ENCODE results near the gene PRELP. TPM values are rescaled to one million over a fixed set of nuclear protein-coding genes. Genes with fewer than 3 reads are reported as not detected.
A peak's percentile ranks its signal among the peaks of the same experiment; 100 is the strongest.

PRELP gene
- total RNA-seq, 1 donor from 2014 or later = 7.0 TPM

DNA sequence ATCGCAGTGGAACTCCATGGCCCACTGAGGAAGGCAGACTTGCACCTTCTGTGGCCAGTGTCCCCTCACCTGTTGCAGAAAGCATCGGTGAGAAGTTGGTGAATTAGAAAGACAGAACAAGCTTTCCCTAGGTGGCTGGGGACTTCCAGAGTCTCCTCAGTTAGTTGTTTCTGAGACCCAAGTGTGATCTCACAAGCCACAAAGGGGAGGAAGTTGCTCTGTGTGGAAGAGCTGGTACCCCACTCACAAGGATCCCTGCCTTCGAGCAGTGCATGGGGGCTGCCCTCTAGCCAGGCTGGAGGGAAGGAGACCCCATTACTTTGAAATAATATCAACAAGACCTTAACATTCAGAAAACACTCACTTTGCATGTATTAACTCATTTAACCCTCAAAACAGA lies 2.1 kb downstream of the PRELP start:
- DNase-seq (ENCODE audit: low spot score) = no peak

DNA sequence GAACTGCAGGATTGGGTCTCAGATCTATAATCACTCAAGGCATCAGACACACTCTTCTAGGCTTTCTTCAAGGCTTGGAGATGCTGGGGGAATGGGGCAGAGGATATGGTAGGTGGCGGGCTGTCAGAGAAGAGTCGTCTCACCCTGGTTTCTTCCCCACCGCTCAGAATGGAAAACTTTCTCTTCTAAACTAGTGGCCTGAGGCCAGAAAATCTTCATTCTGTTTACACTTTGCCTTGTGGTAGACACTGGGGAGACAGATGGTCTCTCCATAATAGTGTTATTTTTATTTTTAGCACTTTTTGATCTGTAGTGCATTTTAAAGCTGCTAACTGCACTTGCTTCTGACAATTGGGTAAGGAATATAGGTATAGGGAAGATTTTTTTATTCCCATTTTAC lies 2.6 kb downstream of the PRELP start:
- no peak for DNase-seq (ENCODE audit: low spot score)

DNA sequence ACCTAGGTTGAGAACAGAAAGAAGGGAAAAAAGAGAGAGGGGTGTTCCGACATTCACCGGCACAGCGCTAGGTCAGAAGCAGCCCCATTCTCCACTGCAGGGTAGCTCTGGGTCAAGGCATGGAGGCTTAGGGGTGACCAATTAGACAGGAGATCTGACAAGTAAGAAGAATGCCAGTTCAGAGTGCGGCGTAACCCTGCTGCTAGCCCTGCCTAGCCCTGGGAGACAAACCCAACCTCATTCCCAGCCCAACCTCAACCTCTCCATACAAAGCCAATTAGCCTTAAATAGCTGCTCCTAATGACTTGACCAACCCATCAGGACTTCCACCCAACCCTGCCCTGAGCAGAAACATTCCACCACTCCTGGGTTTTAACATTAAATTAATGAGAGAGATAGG lies 3.4 kb downstream of the PRELP start:
- no peak for DNase-seq (ENCODE audit: low spot score)

DNA sequence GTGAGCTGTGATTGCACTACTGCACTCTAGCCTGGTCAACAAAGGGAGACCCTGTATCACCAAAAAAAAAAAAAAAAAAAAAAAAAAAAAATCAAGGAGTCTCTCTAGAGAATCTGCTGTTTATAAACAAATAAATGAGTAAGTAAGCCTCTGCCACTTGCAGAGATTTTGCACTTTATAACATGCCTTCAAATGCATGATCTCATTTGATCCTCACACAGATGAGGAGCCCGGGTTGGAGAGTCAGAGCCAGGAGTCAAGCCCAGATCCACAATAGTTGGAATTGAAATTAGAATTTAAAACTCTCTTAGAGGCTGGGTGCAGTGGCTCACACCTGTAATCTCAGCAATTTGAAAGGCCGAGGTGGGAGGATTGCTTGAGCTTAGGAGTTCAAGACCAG lies 4.0 kb downstream of the PRELP start:
- no peak for DNase-seq (ENCODE audit: low spot score)

DNA sequence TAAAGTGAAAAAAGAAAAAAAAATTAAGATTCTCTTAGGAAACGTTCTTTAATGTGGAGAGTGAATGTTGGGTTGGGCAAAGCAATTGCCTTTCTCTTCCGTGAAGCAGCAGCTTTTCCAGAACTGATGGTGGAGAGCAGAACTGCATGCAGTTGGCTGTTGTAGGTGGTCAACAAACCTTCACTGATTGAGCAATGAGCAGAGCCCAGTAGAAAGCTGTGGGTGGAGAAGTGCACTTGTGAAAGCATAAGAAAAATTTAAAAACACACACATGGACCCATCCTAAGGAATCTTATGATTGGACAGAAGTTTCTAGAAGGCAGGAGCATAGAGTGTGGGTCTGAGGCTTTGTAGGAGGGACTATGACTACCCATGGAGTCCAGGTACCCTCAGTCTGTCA lies 4.5 kb downstream of the PRELP start:
- peak; percentile 57 for DNase-seq (ENCODE audit: low spot score)

DNA sequence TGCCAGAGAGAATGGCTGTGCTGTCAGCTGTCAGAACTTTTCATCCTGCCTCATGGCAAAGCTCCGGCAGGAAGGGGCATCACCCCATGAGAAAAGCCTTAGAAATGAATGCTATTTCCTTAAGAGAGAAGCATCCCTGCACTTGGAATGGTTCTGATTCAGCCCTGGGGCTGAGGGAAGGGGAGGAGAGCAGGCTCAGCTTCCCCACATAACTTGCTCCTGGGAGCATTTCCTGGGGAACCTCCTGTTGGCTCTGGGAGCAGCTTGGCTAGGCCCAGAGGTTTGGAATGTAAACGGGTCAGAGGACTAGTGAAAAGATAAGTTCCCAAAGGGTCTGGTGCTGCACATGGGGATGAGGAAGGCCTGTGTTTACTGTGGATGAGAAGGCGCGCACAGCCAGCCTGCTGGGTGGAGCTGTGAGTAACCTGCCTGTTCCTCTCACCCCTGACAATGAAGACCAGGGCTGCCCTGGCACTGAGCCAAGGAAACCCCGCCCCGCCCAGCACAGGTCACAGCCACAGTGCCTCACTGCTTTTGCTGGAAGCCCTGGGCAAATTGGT lies 5.0 kb downstream of the PRELP start:
- DNase-seq (ENCODE audit: low spot score) = peak; percentile 89

DNA sequence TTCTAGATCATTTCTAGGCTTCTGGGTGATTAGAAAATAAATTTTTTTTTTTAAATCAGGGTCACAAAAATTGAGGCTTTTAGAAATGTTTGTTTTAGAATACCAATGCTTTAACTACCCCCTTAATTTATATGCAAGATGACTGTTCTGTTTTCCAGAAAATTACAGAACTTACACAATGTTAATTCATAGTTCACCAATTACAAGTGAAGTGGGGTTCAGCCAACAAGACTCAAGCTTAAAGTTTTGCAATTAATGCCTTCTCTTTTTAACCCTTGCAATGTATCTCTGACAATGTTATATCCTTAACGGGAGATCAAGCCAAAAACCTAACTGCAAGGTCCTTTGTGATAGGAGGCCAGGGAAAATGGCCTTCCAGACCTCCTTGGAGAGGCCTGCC lies 5.6 kb downstream of the PRELP start:
- DNase-seq (ENCODE audit: low spot score) = no peak

DNA sequence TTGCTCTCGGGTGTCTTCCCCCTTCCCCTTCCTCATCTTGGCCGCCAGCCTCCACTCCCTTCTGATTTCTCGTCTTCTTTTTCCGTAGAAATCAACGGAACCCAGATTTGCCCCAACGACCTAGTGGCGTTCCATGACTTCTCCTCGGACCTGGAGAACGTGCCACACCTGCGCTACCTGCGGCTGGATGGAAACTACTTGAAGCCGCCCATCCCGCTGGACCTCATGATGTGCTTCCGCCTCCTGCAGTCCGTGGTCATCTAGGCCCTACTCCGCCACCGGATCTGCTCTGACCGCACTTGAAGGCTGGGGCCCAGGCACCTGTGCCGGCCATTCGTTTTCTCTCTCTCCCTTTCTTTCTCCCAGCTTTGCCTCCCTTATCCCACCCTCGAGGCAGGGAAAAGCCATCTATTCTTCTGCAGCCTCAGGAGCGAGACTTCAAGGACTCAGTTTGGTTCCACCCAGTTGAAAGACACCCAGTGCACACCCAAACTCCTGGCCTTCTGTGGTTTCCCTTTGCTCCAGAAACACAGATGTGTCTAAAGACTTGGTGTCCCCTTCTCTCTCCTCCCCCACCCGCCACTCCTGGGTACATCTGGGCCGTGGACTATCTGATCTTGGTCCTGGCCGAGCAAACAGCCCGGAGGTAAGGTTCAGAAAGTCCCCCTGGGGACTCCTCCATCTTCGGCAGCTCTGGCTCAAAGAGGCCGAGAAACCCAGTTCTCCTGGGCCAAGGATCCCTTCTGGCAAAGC lies 11.2 kb downstream of the PRELP start:
- no peak for DNase-seq (ENCODE audit: low spot score)

DNA sequence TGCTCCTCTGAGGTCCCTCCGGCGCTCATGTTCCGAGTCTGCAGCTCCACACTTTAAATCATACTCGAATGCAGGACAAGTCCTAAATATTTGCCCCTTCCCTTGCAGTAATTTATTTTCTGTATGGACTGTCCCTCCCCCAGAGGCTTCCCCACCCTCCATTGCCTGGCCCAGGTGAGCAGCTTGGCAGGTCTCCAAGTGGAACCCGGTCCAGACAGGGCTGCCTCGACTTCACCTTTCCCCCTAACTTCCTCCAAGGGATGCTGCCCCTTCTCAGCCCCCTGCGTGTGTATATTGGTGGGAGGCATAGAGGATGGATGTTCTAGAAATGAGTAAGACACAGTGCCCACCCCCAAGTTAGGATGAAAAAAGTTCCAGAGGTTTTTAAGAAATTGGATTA lies 12.9 kb downstream of the PRELP start:
- no peak for DNase-seq (ENCODE audit: low spot score)

DNA sequence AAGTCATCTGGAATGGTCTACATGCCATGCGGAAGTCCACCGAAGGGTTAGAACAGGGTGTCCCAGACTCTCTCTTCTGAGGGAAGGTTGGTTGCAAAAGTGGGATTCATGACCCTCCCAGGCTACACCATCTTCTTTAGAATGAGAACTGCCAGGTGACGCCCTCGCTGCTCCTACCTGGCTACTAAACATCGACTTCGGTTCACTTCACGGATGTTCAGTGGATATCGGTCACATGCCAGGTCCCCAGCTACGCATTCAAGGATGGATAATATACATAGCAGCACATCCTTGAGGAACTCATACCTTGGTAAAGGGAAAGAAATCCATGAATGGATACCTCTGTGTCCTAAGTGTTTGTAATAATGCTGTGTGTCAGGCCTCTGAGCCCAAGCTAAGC lies 15.0 kb downstream of the PRELP start:
- no peak for DNase-seq (ENCODE audit: low spot score)

DNA sequence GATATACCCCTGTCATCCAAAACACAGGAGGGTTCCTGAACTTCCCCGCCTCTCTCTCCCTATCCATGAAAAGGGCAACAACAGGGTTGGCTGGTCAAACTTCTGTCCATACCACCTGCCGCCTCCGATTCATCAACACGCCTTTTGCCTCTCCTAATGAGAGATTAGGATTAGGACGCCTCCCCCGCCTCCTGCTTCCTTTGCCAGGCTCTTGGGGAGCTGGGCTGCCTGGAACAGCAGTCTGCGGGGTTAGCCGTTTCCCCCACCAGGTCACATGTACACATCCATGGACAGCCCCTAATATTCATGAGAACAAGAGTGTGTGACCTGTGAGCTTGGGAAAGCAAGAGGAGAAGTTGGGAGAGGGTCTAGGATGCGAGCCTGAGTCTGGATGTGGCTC lies 16.1 kb downstream of the PRELP start:
- no peak for DNase-seq (ENCODE audit: low spot score)

DNA sequence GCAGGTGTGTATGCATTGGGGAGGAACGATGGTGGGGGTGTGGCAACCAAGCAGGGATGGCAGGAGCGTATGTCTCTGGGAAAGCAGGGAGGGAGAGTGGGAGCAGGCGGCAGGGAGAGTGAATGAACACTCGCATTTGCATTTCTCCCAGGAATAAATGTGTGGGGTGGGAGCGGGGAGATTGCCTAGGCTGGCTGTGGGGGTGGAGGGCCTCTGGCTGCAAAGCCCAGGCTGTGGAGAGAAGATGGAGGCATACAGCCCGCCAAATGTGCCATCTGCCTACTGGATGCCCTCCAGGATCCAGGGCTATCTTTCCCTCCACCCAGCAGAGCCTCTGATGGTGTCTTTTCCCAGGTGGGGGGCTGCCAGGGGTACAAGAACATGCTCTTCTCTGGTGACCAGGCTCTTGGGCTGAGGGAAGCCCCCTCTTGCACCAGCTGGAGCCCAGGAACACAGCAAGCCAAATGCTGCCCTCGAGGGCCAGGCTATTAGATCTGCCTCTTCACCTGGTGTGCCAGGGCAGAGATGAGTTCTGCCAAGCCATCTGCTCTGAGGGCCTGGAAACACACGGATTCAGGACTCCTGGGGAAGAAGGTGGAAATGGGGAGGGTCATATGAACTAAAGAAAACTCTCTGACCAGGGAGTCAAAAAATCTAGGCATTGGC lies 16.6 kb downstream of the PRELP start:
- no peak for DNase-seq (ENCODE audit: low spot score)

DNA sequence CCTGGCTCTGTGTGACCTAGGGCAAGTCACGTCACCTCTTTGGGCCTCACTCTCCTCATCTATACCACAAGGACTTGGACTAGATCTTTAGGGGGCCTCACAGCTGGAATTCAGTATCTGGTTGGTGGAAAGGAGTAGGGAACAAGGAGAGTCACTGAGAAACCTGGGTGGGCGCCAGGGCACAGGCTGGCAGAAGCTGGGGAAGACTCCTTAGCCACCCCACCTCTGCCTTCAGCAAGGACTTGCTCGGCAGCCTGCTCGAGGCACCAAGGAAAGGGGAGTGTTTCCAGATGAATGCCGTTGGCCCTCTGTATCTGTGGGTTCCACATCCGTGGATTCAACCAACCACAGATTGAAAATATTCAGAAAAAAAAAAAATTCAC lies 17.1 kb downstream of the PRELP start:
- no peak for DNase-seq (ENCODE audit: low spot score)

DNA sequence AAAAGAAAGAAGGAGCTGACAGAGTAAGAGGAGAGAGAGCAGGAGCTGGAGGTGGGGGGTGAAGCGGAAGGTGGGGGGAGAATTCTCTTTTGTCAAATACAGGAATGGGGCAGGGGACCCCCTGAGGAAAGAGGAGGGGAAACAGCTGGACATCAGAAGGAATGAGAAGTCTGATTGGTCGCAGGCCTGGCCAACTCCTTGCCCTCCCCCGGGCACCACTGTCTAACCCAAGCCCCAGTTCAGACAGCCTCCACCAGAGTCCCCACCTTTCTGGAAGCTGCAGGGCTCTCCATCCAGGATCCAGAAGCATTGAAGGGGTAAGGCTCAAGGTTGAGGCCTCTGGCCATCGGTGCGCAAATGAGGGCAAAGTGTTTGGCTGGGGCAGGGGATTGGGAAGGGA lies 18.3 kb downstream of the PRELP start, which contains the start of gene OPTC:
Gene OPTC (plus strand): TSS at position 253 of the 400 bp plus-strand sequence. CDS start 1,853 bp downstream, outside the sequence.
- no peak for DNase-seq (ENCODE audit: low spot score)

DNA sequence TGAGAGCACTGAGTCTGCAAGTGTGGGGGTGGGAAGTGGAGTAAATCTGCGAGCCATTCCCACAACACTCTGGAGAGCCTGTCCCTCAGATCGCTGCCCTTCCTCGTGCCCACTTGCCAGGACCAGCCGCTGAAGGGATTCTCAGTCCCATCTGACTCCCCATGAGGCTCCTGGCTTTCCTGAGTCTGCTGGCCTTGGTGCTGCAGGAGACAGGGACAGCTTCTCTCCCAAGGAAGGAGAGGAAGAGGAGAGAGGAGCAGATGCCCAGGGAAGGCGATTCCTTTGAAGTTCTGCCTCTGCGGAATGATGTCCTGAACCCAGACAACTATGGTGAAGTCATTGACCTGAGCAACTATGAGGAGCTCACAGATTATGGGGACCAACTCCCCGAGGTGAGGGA lies 20.2 kb downstream of the PRELP start:
- DNase-seq (ENCODE audit: low spot score) = no peak

DNA sequence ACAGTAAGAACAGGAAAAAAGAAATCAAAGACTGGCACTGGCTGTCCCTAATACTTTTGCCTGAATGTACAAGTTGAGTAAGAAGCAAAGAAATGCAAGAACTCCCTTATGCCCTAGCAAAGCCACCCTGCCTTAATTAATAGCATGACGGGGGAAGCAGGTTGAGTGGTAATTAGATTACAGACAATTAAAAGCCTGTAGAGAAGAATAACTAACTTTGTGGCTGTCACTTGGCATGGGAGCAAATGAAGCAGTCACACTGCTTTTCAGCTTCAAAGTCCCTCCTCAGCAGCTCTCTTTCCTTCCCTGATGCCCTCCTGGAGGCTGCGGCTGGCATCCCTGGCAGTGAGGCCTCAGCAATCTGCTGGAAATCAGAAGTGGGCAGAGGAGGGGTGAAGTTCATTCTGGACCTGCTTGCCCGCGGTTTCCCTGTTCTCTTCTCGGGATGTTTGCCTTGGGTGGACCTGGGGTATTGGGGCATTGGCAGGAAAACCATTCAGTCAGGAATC lies 21.7 kb downstream of the PRELP start:
- DNase-seq (ENCODE audit: low spot score) = no peak

DNA sequence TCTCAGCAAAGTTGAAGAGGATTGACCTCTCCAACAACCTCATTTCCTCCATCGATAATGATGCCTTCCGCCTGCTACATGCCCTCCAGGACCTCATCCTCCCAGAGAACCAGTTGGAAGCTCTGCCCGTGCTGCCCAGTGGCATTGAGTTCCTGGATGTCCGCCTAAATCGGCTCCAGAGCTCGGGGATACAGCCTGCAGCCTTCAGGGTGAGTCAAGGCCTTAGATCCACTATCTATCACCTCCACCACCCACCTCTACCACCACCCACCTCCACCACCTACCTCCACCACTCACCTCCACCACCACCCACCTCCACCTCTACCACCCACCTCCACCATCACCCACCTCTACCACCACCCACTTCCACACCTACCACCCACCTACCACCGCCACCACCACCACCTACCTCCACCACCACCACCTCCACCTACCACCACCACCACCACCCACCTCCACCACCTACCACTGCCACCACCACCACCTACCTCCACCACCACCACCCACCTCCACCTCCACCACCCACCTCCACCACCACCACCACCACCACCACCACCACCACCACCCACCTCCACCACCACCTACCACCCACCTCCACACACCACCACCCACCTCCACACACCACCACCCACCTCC lies 24.2 kb downstream of the PRELP start:
- no peak for DNase-seq (ENCODE audit: low spot score)

DNA sequence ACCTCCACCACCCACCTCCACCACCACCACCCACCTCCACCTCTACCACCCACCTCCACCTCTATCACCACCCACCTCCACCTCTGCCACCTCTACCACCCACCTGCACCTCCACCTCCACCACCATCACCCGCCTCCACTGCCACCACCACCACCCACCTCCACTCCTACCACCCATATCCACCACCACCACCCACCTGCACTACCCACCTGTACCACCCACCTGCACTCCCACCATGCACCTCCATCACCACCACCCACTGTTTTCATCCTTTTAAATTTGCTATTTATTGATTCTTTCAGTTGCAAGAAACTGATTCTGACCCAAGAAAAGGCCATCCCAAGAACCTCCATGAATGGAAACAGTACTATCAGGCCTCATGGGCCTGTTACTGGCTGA lies 24.7 kb downstream of the PRELP start:
- no peak for DNase-seq (ENCODE audit: low spot score)

DNA sequence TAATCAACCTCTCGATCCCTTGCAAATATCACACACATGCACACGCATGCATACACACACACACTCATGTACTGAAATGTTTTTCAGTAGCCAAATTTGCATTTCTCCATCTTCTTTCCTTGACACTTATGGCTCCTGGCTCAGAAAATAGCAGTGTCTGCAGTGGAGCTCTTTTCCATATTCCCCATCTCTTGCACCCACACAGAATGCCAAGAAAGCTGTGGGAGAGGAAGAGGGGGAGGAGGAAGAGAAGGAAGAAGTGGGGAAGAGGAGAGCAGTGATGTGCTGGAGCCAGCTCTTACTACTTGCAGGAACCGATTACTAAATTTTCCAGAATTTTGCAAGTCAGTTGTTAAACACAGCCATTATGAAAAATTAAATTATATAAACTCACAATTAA lies 28.2 kb downstream of the PRELP start:
- no peak for DNase-seq (ENCODE audit: low spot score)

DNA sequence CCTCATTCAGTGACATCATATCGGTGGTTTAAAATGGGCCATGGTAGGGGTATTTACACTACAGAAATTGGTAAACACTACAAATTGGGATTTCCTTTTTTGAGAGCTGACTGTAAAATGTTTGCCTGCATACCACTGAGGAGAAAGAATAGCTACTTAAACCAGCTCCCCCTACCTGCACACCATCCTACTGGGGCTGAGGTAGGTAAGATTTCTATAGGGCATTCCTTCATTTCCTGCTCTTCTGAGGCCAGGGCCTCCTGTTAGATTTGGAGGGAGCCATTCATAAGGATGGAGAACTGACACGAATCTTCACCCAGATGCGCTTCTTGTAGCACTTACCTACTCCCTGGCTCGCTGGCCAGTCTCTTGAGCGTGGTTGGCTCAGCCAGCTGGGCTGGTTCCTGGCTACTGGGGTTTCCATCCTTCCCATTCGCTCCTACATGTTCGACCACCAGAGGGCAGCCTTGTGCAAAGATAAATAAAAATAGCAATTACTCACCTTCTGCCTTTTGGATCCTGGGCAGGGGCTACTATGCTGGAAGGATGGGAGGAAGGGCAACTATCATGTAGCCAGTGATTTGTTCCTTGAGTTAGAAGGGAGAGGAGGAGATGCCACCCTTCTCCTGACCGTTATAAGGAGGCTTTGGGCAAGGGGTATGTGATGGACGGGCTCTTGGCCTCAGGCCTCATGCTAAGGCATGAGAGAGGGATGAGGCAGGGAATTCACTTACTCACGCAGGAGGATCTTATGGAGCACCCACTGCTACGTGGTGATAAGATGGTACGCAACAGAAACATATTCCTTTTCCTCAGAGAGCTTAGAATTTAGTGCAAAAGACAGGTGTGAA lies 29.0 kb downstream of the PRELP start:
- peak; percentile 87 for DNase-seq (ENCODE audit: low spot score)

DNA sequence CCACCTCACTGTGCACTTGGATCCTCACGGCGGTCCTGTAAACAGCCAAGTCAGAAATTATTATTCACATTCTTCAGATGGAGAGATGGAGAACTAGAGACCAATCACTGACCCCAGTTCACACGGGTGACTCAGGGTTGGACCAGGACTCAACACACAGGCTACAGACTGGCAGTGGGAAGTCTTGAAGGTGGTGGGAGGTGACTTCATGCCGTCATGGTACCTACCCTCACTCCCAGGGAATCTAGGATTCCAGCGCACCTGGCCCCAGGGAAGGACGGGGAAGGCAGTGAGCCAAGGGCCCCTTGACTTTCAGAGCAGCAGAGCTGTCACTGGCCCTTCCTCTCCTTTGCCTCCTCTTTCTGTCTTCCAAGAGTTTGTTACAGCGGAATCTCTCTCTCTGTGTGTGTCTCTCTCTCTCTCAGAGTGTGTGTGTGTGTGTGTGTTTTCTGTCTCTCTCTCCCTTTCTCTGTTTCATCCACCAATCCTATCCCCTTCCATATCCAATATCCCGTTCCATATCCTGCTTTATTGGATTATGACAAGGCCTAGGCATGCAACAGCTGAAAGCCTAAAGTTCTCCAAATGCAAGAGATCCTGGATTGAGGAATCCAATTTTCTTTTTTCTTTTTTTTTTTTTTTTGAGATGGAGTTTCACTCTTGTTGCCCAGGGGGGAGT lies 30.1 kb downstream of the PRELP start:
- no peak for DNase-seq (ENCODE audit: low spot score)

Data from umbilical cord (tissue), 2 donors.